NK-92 (cell line): Measurements from ENCODE around the gene POSTN.

Source experiments
- DNase-seq: peaks from one replicate; lab custom pipeline; 2025; ENCODE audit not compliant: unreplicated experiment; lab: John Stamatoyannopoulos, UW

POSTN gene

DNA sequence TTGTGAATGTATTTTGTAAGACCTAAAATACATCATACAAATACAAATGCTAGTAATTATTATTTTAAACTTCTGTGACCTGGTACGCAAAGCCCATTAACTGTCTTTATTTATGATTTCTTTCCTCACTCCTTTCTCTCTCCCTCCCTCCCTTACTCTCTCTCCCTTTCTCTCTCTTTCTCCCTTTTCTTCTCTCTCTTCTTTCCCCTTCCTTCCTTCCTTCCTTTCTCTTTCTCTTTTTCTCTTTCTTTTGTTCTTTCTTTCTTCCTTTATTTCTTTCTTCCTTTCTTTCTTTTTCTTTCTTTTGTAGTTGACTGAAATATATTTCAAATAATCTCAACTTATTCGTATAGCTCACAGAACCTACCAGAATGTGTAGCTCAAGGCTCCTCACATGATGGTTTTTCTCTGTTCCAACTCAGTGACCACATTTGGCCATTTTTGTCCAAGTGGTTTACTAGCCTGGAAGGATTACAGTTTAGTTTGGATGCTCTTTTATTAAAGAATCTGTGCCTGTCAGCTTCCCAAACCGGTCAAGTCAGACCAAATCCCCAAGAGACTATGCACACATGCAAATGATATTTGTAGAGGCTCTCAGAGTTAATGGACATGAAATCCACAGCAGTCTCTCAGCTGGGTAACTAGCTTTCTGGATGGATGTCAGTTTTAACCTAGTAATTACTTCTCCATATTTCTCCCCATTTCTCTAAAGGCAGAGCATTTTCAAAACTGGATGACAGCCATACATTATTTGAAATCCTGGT, 71.7 kb downstream of the POSTN start:
- no peak for DNase-seq

DNA sequence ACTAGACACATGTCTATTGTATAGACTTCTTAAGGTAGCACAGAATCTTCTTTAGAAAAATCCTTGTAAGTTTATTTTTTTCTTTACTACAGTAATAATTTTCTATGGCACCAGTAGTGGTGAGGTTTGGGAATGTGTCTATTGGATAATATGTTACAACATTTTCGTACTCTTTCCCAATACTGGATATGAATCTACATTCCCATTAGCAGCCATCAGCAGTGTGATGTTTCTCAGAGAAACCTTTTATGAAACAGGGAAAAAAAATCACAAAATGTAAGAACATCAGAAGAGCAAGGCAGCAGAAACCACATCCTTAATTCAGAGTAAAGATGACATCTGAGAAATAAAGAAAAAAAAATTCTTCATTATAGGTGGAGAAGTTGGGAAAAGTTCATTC, 83.3 kb downstream of the POSTN start:
- no peak for DNase-seq
